ENCODE results near the gene TACO1.

The TACO1 gene

GRCh38 chr17:63635787-63636186 is 35.1 kb downstream of the TACO1 start:
- DNase-seq (ENCODE audit: low spot score), result no peak
- no peak for FAIRE-seq

DNA sequence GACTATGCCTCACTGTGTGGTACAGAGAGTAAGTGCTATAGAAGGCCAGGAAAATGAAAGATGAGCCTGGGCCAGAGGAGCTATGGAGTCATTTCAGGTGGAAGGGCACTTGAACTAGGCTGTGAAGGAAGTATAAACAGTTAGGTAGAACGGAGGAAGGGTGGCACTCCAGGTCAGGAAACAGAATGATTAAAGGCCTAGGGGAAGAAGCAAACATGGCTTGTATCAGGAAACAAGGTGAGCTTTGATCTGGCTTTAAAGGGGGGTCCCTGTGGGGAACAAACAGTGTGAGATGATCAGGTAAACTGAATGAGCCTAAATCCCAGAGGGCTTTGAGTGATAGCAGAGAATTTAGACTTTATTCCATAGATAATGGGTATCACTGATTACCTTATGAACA is 38.4 kb downstream of the TACO1 start:
- no peak for FAIRE-seq
- DNase-seq (ENCODE audit: low spot score), result no peak

- no peak for DNase-seq (ENCODE audit: low spot score)
- FAIRE-seq, result no peak
These were observed 39.3 kb downstream of the TACO1 start for GRCh38 chr17:63640038-63640437.

DNA sequence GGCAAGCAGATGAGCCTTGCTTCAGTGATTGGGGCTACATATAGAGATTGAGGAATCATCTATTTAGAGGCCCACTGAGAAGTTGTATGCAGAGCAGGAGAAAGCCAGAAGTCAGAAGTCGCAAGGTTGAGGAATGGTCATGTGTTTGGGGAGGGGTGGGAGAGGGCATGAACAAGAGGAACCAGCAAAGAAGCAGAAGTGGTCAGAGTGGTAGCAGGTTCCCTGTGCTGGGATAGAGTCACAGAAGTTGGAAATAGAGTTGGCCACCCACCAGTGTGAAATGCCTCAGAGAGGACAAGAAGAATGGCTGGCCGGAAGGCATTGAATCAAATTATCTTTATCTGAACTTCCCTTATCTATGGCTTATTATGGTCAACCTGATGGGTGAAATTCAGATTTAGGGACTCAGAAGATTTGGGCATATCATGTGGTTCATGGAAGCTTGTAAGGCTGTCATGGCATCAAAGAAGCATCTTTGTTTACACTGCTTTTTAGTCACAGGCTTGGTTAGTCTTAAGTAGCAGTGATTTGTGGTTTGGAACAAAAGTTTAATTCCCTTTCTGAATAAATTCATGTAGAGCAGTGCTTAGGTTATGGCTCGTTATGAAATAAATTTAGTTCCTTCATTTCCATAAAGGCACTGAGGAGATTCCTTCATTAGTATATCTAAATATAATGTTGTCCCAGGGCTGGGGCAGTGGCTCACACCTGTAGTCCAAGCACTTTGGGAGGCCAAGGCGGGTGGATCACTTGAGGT is 41.2 kb downstream of the TACO1 start:
- DNase-seq (ENCODE audit: low spot score) (no peak), FAIRE-seq (no peak)

GRCh38 chr17:63644846-63645245 is 44.2 kb downstream of the TACO1 start:
- FAIRE-seq (no peak), DNase-seq (ENCODE audit: low spot score) (no peak)

- DNase-seq (ENCODE audit: low spot score) (no peak), FAIRE-seq (no peak)
These were observed 45.2 kb downstream of the TACO1 start for GRCh38 chr17:63645775-63646487.

- no peak for FAIRE-seq
- DNase-seq (ENCODE audit: low spot score), result no peak
These were observed 45.8 kb downstream of the TACO1 start for GRCh38 chr17:63646488-63646806.

DNA sequence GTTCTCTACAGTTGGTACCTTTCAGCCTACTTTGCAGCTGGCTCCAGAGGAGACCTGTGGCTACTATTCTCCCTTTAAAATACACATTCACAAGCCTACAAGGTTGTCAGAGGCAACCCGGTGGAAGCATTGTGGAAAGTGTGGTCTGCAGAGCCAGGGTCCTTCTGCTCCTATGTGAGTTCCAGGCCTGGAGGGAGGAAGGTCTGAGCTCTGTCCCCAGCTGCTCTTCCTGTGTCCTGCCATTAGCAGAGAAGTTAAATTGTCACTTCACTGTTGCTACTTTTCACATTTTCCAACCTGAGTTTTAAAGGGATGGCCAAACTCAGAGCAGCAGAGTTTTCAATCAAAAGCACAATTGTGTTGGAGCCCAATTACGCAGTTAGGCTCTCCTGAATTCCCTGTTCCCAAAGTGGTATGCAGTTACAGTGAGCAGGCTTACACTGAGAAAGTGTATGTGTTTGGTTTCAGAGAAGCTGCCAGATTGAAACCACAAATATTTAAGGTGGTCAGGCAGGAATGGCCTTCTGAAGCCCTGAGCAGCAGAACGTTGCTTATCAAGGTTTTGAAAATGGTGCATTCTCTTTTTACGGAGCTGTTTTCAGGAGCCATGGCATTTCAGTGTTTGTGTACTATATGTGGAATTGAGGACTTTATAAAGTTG is 46.5 kb downstream of the TACO1 start:
- DNase-seq (ENCODE audit: low spot score), result peak; percentile 84
- no peak for FAIRE-seq

DNA sequence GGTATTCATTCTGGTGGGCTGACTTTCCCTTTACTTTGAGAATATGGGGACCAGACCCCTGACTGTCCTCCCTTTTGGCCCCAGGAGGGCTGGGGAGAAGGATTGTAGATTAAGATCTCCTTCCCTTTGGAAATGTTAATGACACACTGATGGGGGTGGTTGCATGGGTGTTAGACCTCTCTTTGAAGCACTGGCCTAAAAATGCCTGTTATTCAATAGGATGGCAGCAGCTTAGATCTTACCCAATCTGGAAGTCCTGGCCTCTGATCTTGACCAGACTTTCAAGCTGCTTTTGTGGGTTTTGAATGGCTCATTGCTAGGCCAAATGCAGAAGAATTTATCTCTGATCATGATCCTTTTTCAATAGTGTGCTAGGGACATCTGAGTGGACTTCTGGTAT is 47.2 kb downstream of the TACO1 start:
- DNase-seq (ENCODE audit: low spot score) (no peak), FAIRE-seq (no peak)

DNA sequence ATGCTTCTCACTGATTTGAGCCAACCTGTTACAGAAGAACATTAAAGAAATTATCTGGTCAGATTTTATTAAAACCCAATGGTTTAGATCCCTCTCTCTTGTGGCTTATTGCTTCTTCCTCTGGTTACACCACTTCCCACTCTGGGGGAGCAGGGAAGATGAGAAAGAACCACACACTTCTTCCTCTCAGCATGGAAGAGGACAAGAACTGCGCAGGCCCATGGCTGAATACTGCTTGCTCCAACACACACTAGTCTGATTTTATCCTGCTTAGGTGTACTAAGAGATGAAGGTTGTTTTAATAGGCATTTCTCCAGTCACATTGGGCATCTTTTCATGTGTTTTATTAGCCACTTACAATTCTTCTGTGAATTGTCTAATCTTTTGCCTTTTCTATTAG is 49.1 kb downstream of the TACO1 start:
- FAIRE-seq (no peak), DNase-seq (ENCODE audit: low spot score) (no peak)

DNA sequence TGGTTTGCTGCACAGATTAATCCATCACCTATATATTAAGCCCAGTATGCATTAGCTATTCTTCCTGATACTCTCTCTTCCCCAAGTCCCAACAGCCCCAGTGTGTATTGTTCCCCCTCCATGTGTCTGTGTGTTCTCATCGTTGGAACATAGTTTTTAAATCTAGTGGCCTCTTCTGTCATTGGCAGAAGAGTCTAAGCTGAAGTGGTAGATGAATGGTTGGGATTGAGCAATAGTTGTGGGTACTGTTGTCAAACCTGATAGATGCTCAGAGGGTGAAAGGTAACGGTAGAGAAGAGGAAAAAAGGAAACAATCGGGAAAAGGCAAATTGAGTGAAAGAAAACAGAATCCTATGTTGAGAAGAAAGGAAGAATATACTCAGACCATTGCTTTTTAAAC is 51.4 kb downstream of the TACO1 start:
- FAIRE-seq (no peak), DNase-seq (ENCODE audit: low spot score) (no peak)

- no peak for FAIRE-seq
These were observed 52.4 kb downstream of the TACO1 start for GRCh38 chr17:63653050-63653449.

GRCh38 chr17:63657786-63658185 is 57.1 kb downstream of the TACO1 start:
- no peak for FAIRE-seq
- DNase-seq (ENCODE audit: low spot score), result no peak

More at GRCh38 chr17:63653050-63653449, 52.4 kb downstream of the TACO1 start:
- DNase-seq (ENCODE audit: low spot score), result no peak

Measured in urothelium cell line (cell line).